H1 (cell line): Measurements from ENCODE around the gene CCDC110.

Experiments used
- CTCF ChIP-seq, 3 experiments: IDR thresholded peaks; 1 replicate in 2 of 3; 2 replicates in 1 of 3; pipeline versions ENCODE4 v1.5.1 to v1.6.1; 2011; ENCODE audit warnings: low read length in 3 of 3, mild to moderate bottlenecking in 3 of 3, inconsistent platforms in 2 of 3, low read depth in 1 of 3, moderate library complexity in 1 of 3; ENCODE audit not compliant: insufficient read depth in 1 of 3; ENCODE audit errors: control extremely low read depth in 1 of 3
- EGR1 ChIP-seq: IDR thresholded peaks from 2 replicates; pipeline ENCODE4 v1.6.1; 2011; ENCODE audit warnings: low read depth, low read length, borderline replicate concordance
- GTF2F1 ChIP-seq: IDR thresholded peaks from 2 replicates; pipeline ENCODE4 v1.6.1; 2012; ENCODE audit warnings: low read depth, low read length, improper control_type of control experiment, borderline replicate concordance
- YY1 ChIP-seq: IDR thresholded peaks from 2 replicates; pipeline ENCODE4 v1.6.1; 2011; ENCODE audit warnings: low read depth, mild to moderate bottlenecking, low read length

DNA sequence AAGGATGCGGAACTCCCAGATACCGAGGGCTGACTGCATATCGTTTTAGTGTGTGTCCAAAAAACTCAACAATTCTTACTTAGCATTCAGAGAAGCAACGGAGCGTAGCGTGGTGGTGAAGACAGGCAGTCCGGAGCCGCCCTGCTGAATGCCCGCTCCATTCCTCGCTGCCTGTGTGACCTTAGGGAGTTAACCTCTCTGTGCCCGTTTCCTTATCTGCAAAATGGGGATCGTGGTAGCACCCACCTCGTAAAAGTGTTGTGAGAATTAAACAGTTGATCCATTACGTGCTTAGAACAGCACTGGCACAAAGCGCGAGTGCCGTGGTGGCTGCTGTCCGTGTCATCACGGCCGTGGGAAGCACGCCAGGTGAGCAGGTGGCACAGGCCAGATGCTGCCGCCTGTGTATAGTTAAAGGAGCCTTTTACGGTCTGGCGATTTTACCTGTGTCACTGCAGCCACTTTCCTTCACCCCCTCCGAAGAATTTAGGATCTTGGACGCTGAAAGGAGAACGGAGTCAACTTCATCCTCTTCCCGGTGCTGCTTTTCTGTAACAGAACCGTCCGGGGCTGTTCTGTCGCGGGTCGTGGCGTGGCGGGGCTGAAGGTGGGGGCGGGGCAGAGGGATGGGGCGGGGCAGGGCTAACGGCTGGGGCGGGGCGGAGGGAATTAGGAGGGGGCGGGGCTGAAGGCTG lies 885 bp downstream of the CCDC110 start:
- TF ChIP-seq EGR1, result no peak
- no peak for TF ChIP-seq CTCF (IDR thresholded peaks at IDR 0.05; ENCODE audit: control extremely low read depth in 1 of 3, insufficient read depth in 1 of 3, low read depth in 1 of 3, low read length in 3 of 3)
- no peak for TF ChIP-seq GTF2F1
- no peak for TF ChIP-seq YY1
